GM12878 (cell line): ENCODE results near the gene ELMO2. TPM values are rescaled to one million over a fixed set of nuclear protein-coding genes. Genes with fewer than 3 reads are reported as not detected.

Experiments
- BACH1 ChIP-seq: fragments of 450-650 bp; IDR thresholded peaks from 2 replicates; pipeline ENCODE4 v1.6.1; 2017; ENCODE audit warnings: mild to moderate bottlenecking, borderline replicate concordance
- MYC ChIP-seq: IDR thresholded peaks from 2 replicates; pipeline ENCODE4 v1.6.1; 2011; ENCODE audit warnings: mild to moderate bottlenecking, low read length, moderate library complexity, inconsistent platforms; ENCODE audit not compliant: insufficient read depth, insufficient replicate concordance, insufficient read length, severe bottlenecking
- NBN ChIP-seq: fragments of 450-650 bp; IDR thresholded peaks from 2 replicates; pipeline ENCODE4 v1.6.1; 2016
- NFYB ChIP-seq: IDR thresholded peaks from 2 replicates; pipeline ENCODE4 v1.6.1; 2011; ENCODE audit warnings: low read depth, mild to moderate bottlenecking, low read length, improper control_type of control experiment, moderate library complexity; ENCODE audit not compliant: insufficient read depth
- RAD21 ChIP-seq: IDR thresholded peaks from 2 replicates; pipeline ENCODE4 v1.6.1; 2011; ENCODE audit warnings: mild to moderate bottlenecking, low read depth, low read length, moderate library complexity; ENCODE audit not compliant: insufficient read depth
- SP1 ChIP-seq: IDR thresholded peaks from one replicate; pipeline ENCODE4 v1.6.1; 2011; ENCODE audit warnings: low read depth, low read length
- SREBF2 ChIP-seq: IDR thresholded peaks from 2 replicates; pipeline ENCODE4 v1.6.1; 2012; ENCODE audit warnings: mild to moderate bottlenecking, low read length
- STAT3 ChIP-seq: IDR thresholded peaks from 2 replicates; pipeline ENCODE4 v1.6.1; 2011; ENCODE audit warnings: low read depth, low read length, improper control_type of control experiment
- ZNF207 ChIP-seq: fragments of 450-650 bp; IDR thresholded peaks from 2 replicates; pipeline ENCODE4 v1.6.1; 2014; ENCODE audit warnings: antibody characterized with exemption, mild to moderate bottlenecking, borderline replicate concordance
- polyA plus RNA-seq, 11 experiments: library from polyadenylated mRNA; depleted of rRNA in 4 of 11; unstranded in 6 of 11; stranded (reverse) in 5 of 11; fragments of >200 nt; fragmentation: Nextera tagmentation in 4 of 11; fragmentation: Illumina TruSeq in 1 of 11; extraction: Ambion mirVana in 4 of 11; extraction: Trizol in 1 of 11; gene quantifications; 1 replicate in 1 of 11; 2 replicates in 10 of 11; pipeline versions ENCODE4 v1.2.1 to v1.2.3, GENCODE V29; 2011 to 2016; ENCODE audit warnings: inconsistent platforms in 2 of 11, missing spikeins in 2 of 11, low read depth in 1 of 11
- total RNA-seq, 4 experiments: library from RNA; depleted of rRNA in 3 of 4; stranded (reverse); fragments of >200 nt in 3 of 4; fragmentation: Illumina TruSeq in 1 of 4; extraction: Trizol in 1 of 4; gene quantifications; 2 replicates each; pipeline versions ENCODE4 v1.2.1 to v1.2.3, GENCODE V29; 2013 to 2021
- TF ChIP-seq, protein P1 (sequence below): IDR thresholded peaks from 2 replicates; pipeline ENCODE4 v1.6.1; 2011; ENCODE audit warnings: borderline replicate concordance, low read depth, mild to moderate bottlenecking, moderate library complexity, low read length; ENCODE audit not compliant: insufficient read depth, poor library complexity, severe bottlenecking
- TF ChIP-seq, protein P2 (sequence below): fragments of 450-650 bp; IDR thresholded peaks from 2 replicates; pipeline ENCODE4 v1.6.1; 2016; ENCODE audit warnings: mild to moderate bottlenecking

Gene ELMO2
- total and polyA plus RNA-seq, 10 of the 15 experiments (the other 5 are each of a cell fraction or from before 2014, with no cell fraction given), result 14.2 to 40.2 (median 37.6) TPM

DNA sequence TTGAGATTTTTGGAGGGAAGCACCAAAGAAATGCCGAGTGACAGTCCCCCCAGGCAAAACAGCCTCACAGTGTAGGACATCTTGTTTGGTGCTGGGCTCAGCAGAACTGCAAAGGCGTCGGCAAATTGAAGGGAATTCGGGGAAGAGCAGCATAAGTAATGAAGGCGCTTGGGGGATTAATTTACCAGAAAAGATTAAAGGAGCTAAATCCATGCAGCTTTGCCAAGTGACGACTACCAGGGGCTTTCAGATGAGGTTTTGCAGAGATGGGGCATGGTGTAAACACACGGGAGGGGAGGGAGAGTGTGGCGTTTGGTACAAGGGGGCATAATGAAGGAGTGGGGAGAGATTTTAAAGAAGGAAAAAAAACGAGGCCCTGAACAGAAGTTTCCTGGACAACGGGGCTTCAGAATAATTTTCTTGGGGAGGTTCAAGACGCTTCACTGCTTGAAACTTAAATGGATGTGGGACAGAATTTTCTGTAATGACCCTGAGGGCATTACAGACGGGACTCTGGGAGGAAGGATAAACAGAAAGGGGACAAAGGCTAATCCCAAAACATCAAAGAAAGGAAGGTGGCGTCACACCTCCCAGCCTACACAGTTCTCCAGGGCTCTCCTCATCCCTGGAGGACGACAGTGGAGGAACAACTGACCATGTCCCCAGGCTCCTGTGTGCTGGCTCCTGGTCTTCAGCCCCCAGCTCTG, 52.8 kb downstream of the ELMO2 start (continued):
- TF ChIP-seq ZNF207 (no peak), NFYB (no peak), SREBF2 (no peak), MYC (no peak), NBN (no peak), BACH1 (no peak), SP1 (no peak), RAD21 (no peak), STAT3 (no peak)
- TF ChIP-seq, protein P1, sequence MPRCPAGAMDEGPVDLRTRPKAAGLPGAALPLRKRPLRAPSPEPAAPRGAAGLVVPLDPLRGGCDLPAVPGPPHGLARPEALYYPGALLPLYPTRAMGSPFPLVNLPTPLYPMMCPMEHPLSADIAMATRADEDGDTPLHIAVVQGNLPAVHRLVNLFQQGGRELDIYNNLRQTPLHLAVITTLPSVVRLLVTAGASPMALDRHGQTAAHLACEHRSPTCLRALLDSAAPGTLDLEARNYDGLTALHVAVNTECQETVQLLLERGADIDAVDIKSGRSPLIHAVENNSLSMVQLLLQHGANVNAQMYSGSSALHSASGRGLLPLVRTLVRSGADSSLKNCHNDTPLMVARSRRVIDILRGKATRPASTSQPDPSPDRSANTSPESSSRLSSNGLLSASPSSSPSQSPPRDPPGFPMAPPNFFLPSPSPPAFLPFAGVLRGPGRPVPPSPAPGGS, result no peak
- TF ChIP-seq, protein P2, sequence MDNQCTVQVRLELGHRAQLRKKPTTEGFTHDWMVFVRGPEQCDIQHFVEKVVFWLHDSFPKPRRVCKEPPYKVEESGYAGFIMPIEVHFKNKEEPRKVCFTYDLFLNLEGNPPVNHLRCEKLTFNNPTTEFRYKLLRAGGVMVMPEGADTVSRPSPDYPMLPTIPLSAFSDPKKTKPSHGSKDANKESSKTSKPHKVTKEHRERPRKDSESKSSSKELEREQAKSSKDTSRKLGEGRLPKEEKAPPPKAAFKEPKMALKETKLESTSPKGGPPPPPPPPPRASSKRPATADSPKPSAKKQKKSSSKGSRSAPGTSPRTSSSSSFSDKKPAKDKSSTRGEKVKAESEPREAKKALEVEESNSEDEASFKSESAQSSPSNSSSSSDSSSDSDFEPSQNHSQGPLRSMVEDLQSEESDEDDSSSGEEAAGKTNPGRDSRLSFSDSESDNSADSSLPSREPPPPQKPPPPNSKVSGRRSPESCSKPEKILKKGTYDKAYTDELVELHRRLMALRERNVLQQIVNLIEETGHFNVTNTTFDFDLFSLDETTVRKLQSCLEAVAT, result no peak
